Measurements from ENCODE around the gene TACC3.

The TACC3 gene

DNA sequence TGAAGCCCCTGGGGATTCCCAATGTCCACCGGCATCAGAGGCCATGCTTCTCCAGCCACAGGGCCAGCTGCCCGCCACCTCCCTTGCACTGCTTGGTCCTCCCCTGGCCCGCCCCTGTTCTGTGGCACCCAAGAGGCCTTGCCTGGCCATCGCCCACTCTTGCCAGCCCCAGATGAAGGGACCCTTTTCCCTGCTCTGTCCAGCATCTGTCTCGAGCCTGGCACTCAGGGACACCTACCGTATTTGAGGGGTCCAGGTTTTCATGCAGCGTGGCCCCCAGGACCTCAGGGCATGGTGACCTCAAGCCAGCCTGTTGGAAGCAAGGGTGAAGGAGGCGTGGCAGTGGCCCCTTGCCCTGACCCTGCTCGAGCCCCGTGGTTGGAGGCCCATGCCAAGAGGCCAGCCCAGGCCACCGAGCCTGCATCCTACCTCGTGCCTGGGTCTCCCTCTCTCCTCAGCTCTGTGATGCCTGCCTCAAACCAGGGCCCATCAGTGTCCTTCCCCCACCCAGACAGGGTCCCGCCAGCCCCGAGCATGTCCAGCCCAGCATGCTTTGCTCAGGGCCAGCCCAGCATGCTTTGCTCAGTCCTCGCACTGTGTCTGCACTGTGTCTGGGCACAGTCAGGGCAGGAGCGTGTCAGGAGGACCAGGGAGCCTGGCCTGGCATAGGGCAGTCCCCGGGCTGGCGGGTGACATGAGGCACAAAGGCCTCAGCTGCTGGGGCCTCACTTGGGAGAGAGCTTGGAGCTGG lies 57.5 kb downstream of the TACC3 start:
- no peak for DNase-seq

DNA sequence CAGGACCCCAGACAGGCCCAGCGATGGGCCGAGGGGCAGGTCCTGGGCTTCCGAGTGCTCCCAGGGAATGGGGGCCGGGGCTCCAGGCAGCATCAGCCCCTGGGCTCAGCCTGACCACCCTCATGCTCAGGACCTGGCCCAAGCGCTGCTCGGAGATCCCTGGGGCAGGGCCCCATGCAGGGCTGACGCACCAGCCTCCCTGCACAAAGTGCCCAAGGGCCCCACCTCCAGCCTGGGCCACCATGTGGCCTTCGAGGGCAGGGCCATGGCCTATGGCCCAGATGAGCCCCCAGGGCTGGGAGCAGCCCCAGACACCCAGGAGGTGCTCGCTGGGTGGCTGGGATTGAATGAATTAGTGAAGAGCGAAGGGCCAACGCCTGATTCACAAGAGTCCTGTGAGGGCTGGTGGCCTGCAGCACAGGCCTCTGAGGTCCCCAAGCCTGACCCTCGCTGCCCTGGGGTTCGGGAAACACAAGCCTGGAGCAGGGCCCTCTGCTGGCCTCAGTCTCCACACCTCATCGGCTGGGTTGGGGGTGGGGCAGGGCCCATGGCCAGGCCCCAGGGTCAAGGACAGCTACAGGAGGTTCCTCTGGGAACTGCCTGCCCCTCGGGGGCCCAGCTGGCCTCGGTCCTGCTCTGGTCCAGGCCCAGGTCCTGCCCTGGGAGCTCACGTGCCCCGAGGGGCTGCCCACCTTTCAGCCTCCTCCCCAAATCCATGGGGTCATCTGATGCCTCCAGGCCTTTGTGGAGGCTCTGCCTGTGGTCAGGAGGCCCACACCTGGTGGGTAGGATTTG lies 58.5 kb downstream of the TACC3 start:
- DNase-seq: no peak

GRCh38 chr4:1780435-1780834 lies 59.1 kb downstream of the TACC3 start:
- no peak for DNase-seq

DNA sequence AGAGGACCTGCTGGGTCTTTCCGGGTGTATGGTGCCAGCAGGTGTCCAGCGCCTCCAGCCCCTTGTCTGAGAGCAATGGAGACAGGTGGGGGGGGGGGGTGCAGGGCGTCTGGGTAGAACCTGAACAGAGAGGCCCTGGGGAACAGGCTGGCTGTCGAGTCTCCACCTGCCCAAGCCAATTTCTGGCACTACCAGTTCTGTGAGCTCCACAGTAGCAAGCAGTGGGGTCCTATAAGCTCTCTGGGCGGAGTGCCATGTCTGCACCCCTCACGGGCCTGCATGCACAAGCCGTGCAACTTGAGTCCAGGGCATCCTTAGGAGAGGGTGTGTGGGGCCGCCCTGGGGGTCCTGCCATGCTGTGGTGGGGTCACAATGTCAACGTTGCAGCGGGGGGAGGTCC lies 61.7 kb downstream of the TACC3 start:
- no peak for DNase-seq

GRCh38 chr4:1783970-1784369 lies 62.6 kb downstream of the TACC3 start:
- DNase-seq: no peak

DNA sequence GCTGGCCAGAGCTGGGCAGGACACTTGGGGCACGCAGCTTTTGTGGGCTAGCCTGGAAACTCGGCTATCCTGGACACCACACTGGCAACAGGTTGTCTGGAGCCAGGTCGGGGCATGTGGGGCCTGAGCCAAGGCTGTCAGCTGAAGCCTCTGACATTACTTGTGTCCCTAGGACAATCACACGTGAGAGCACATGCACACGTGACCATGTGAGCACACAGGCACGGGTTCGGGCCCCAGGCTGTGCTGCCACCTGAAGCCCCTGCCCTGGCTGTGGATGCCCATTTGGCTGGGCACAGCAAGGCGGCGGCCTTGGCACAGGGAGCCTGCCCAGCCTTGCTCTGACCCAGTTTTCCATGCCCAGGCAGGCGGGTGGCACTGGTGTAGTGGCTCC lies 63.1 kb downstream of the TACC3 start:
- no peak for DNase-seq

GRCh38 chr4:1784789-1785591 lies 63.7 kb downstream of the TACC3 start:
- no peak for DNase-seq

GRCh38 chr4:1785592-1785991 lies 64.3 kb downstream of the TACC3 start:
- DNase-seq: no peak

GRCh38 chr4:1786544-1787362 lies 65.4 kb downstream of the TACC3 start:
- DNase-seq: no peak

DNA sequence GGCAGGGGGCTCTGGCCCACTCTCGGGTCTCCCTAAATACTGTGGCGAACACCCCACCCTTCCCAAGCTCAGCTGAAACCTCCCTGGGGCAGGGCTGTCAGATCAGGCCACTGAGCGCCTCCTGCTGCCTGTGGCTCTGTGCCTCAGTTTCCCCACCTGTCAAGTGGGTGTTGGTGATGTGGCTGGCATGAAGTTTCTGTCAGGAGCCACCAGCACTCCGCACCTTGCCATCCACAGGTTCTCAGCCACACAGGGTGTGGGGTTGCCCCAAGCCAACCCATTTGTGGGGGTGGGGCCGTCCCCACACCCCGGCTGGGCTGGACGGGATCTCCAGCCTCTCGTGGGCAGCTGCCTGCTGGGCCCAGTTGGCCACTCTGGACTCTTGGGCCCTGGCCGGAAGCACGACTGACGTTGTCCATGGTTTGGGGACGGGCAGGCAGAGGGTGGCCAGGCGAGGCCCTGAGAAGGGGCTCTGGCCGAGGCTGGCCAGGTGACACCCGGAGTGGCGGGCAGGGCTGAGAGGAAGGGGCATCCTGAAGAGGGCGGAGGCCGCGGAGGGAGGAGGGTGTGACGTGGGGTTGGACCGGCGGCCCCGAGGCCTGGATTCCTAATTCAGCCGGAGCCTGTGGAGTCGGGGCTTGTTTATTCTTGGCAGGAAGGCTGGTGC lies 66.2 kb downstream of the TACC3 start:
- DNase-seq: no peak

GRCh38 chr4:1788254-1788973 lies 67.1 kb downstream of the TACC3 start:
- DNase-seq: no peak

DNA sequence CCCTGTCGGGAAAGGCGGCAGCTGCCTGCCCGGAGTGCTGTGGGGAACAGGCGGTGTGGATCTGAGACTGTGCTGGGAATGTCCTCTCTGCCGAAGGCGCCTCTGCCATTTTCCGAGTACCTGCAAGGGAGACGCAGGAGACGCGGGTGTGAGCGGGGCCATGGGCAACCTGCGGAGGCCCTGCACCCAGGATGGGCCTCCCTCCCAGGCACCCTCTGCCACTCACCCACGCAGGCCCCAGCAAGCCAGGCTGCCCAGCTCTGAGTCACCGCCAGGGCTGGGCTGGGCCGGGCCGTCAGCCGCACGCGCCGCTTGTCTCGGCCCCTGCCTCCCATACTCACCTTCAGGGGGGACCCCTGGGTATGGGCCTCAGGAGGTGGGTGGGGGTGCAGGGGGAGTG lies 68.2 kb downstream of the TACC3 start:
- DNase-seq: no peak

DNA sequence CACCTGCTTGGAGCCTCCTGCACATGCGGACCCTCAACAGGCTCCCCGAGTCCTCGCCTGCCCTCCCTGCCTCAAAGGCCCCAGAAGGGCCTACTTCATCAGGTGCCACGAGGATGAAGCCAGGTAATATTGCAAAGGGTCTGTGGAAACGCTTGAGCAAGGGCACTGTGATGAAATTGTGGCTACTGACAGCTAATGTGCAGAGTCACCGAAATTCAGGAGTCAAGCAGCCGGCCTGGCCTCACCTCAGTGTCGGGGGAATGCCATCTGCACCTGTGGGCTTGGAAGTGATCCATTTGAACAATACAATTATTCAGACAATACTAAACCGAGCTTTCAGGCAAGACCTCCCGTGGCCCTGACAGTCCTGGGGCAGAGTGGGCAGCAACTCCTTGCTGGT lies 68.7 kb downstream of the TACC3 start:
- DNase-seq: no peak

- DNase-seq: no peak
These were observed 71.0 kb downstream of the TACC3 start for GRCh38 chr4:1792158-1792831.

DNA sequence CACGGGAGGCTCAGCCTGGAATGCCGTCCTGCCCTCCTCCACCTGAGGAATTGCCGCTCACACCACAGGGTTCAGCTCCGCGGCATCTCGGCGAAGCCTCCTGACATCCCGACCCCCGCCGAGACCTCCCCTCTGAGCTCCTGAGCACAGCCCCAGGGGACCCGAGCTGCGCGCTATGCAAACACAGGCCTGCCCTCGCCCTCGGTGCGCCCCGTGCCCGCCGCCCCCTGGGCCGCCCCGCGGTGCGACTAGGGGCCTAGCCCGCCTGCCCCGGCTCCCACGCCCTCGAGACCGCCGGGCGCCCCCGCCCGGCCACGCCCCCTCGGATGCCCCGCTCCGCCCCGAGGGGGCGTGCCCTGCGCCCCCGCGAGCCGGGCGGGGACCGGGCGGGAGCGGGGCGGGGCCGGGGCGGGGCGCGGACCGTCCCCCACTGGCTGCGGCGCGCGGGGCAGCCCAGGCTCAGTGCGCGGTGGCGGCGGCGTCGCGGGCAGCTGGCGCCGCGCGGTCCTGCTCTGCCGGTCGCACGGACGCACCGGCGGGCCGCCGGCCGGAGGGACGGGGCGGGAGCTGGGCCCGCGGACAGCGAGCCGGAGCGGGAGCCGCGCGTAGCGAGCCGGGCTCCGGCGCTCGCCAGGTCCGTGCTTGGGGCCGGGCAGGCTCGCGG lies 71.6 kb downstream of the TACC3 start, which contains the start of gene FGFR3:
FGFR3 (plus strand) TSS at position 462 of the 664 bp plus-strand sequence. CDS start 642 bp downstream, outside the sequence.
- DNase-seq: no peak

GRCh38 chr4:1793496-1793840 lies 72.1 kb downstream of the TACC3 start:
- DNase-seq: no peak

DNA sequence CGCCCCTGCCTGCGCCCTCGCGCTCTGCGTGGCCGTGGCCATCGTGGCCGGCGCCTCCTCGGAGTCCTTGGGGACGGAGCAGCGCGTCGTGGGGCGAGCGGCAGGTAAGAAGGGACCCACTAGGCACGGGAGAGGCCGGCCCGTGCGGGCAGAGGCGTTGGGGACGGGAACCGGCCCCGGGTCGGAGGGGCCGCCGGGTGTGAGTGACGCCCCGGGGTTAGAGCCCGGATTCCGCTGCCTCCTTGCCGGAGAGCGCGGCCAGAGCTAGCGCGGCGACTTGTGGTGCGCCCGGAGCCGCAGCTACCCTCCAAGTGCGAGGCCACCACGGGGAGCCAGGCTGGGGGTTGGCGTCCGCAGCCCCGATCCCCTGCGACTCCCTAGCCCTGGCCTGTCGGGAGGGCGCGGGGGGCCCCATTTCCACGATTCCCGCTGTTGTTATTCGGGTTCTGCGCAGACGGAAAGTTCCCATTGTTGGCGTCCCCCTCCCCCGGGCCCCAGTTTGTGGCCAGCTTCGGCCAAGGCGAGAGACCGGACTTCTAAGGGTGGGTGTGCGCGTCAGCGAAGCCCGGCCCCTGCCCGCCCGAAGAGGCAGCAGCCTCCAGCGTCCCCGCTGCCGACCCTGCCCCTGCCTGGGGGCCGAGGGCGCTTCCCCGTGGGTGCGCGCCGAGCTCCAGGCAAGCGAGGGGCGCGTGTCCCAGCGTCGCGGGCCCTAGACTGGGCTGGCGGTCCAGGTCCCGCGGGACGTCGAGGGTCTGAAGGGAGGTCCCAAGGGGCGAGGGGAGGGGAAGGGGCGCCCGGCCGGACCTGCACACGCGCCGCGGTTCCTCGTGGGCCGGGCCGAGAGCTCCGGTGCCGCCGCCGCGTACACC lies 72.9 kb downstream of the TACC3 start:
- DNase-seq: no peak
